ENCODE data around the gene APAF1.
A peak's percentile ranks its signal among the peaks of the same experiment; 100 is the strongest.

Gene APAF1

DNA sequence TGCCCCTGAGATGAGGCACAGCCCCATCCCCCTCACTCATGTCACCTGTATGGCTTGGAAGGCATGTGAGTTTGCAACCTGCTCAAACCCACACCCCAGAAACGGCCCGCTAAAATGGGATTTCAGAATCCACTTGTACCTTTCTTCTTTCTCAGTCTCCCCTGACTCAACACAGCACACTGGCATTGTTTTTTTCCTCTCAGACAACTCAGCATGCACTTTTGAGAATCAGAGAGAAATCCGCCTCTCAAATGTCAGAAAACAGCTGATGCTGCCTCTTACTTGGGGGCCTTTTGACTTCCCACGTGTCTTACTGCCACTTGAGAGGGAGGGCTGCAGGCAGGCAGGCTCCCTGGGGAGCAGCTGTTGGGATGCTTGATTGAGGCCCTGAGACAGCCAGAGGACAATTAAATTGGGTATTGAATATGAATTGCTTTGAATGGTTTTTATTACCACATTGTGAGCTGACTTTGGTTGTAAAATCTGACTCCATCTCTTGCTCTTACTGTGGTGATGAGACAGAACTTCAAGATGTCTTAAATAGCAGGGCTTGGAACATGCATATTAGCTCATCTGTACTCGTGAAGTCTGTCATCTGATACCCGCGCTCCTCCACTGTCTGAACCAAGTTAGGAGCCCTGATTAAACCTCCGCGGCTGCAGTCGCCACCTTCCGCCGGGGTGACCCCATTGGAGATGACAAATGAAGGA lies 96.6 kb downstream of the APAF1 start:
- in situ Hi-C loops (cut with HindIII; ENCODE audit: low sequenced_read_pairs) = loop anchor here (25.0 kb wide), 1 partner anchor 196 kb away; no protein-coding TSS in a partner anchor
- no peak for DNase-seq (ENCODE audit: low read depth)
- TF ChIP-seq, protein P1, sequence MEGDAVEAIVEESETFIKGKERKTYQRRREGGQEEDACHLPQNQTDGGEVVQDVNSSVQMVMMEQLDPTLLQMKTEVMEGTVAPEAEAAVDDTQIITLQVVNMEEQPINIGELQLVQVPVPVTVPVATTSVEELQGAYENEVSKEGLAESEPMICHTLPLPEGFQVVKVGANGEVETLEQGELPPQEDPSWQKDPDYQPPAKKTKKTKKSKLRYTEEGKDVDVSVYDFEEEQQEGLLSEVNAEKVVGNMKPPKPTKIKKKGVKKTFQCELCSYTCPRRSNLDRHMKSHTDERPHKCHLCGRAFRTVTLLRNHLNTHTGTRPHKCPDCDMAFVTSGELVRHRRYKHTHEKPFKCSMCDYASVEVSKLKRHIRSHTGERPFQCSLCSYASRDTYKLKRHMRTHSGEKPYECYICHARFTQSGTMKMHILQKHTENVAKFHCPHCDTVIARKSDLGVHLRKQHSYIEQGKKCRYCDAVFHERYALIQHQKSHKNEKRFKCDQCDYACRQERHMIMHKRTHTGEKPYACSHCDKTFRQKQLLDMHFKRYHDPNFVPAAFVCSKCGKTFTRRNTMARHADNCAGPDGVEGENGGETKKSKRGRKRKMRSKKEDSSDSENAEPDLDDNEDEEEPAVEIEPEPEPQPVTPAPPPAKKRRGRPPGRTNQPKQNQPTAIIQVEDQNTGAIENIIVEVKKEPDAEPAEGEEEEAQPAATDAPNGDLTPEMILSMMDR (IDR thresholded peaks at IDR 0.05; ENCODE audit: low read depth, low read length, missing control alignments) = no peak

DNA sequence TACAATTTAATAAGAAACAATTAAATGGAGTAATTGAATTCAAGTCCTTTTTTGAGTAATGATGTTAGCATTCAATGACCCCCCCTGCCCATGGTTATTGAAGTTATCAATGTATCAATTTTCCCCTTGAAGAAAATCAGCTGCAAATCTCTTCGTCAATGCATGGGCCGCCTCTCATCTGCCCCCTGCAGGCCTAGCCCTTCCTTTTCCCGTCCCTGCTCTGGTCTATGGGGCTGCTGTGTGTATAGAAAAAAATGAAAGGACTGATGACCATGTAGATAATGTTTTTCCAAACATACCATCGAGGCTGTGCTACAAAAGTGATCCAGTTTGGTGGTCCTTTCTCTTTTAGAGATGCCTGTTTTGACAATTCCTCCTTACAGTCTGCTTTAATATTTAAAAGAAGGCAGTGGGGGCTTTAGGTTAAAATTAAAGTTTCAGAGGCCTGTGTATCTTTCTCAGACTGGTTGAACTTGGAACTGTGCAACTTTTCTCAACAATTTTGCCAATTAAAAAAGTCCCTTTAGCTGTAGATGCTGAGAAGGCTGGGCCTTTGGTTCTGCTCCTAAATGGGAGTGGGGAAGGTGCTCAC lies 98.4 kb downstream of the APAF1 start:
- TF ChIP-seq, protein P1 (IDR thresholded peaks at IDR 0.05; ENCODE audit: low read depth, low read length, missing control alignments) = peak; percentile 74
- no peak for DNase-seq (ENCODE audit: low read depth)
- in situ Hi-C loops (cut with HindIII; ENCODE audit: low sequenced_read_pairs) = loop anchor here (25.0 kb wide), 1 partner anchor 194 kb away; no protein-coding TSS in a partner anchor
- H3K4me3 ChIP-seq (ENCODE audit: low read depth, low read length) = no peak overlapping the region

More for the DNA sequence above, 96.6 kb downstream of the APAF1 start:
- H3K4me3 ChIP-seq (ENCODE audit: low read depth, low read length) = no peak overlapping the region

DNA sequence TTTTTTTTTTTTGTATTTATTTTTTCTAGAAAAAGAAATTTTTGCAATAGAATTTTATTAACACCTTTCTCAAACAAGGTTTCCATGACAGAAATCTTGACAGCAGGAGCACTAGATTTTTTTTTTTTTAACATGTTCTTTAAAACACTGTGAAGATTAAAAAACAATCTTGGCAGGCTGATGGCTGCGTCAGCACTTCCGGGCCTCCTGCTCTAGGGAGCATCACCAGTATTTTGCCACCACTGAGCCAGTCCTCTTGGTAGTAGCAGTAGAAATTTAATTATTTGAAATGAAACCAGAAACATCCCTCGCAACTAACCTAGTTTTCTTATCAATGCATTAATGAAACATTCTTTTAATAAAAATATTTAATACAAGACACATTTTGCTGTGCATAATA lies 99.6 kb downstream of the APAF1 start:
- DNase-seq (ENCODE audit: low read depth) = no peak
- H3K4me3 ChIP-seq (ENCODE audit: low read depth, low read length) = no peak overlapping the region
- TF ChIP-seq, protein P1 (IDR thresholded peaks at IDR 0.05; ENCODE audit: low read depth, low read length, missing control alignments) = no peak
- in situ Hi-C loops (cut with HindIII; ENCODE audit: low sequenced_read_pairs) = loop anchor here (25.0 kb wide), 1 partner anchor 193 kb away; no protein-coding TSS in a partner anchor

DNA sequence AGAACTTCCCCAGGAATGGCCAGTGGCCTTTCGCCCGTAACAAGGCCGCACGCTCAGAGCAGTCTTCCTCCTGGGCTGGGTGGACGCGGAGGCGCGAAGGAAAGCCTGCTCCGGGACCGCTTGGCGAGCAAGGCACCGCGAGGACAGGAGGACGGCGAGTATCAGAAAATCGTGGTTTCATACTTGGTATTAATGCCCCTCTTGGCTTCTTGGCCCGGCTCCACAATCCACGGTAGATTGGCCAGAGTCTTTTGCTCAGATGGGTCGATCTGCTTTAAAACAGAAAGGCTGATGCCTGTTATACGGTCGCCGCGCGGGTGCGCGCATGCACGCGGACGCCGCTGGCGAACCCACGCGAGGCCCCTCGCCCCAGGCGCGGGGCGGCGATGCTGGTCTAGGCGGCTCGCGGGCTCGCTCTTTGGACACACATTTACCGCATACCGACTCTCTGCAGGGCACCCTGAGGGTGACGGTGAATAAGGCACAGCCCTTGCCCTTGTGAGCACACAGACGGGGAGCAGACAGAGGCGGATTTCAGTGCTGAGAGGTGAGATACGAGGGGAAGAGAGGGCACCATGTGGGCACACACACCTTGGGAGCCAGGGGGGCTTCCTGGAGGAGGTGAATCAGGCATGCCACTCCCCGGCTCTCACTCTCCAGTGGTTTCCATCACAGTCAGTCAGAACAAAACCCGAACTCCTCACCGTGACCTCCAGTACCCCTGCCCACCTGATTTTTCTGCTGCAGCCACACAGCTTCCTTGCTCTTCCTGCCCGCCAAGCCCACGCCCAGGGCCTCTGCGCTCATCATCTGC lies 100.7 kb downstream of the APAF1 start:
- in situ Hi-C loops (cut with HindIII; ENCODE audit: low sequenced_read_pairs) = loop anchor here (25.0 kb wide), 1 partner anchor 192 kb away; no protein-coding TSS in a partner anchor
- TF ChIP-seq, protein P1 (IDR thresholded peaks at IDR 0.05; ENCODE audit: low read depth, low read length, missing control alignments) = no peak
- H3K4me3 ChIP-seq (ENCODE audit: low read depth, low read length) = peak overlapping the region; percentile 25
- no peak for DNase-seq (ENCODE audit: low read depth)

DNA sequence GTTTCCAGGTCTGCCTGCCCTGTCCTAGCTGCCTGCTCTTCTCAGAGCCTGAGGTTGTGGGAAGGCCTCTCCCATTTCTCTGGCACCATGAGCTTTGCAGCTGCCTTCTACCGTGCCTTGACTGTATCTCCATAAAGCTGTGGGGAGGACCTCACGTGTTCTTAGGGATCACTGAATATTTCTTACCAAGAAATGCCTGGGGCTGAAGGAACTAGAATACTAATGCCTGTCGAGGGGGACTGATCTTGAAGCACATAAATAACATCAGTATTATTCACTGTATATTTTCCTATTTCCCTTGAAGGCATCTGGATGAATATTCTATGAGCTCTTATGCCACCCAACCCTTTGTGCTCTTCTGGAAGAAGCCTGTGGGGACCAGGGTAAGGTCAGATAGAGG lies 103.4 kb downstream of the APAF1 start:
- no peak for DNase-seq (ENCODE audit: low read depth)
- in situ Hi-C loops (cut with HindIII; ENCODE audit: low sequenced_read_pairs) = loop anchor here (25.0 kb wide), 1 partner anchor 189 kb away; no protein-coding TSS in a partner anchor
- no peak overlapping the region for H3K4me3 ChIP-seq (ENCODE audit: low read depth, low read length)
- TF ChIP-seq, protein P1 (IDR thresholded peaks at IDR 0.05; ENCODE audit: low read depth, low read length, missing control alignments) = no peak

DNA sequence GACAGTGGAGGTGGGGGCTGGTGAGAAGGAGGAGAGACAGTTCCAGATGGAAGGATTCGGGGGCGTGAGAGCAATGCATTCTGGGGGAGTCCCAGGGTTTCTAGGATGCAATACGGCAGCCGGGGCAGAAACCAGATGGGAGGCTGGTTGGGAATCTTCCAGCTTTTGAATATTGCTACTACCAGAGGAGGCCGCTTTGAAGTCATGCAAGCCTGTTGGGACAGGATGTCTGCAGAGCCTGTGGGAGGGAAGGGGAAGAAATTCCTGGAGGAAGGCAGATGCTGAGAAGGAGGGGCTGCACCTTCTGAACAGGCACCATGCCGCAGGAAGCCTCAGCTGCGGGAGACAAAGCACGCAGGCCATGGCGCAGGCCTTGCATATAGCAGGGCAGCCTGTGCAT lies 105.4 kb downstream of the APAF1 start:
- H3K4me3 ChIP-seq (ENCODE audit: low read depth, low read length) = no peak overlapping the region
- DNase-seq (ENCODE audit: low read depth) = no peak
- in situ Hi-C loops (cut with HindIII; ENCODE audit: low sequenced_read_pairs) = no loop called here
- TF ChIP-seq, protein P1 (IDR thresholded peaks at IDR 0.05; ENCODE audit: low read depth, low read length, missing control alignments) = no peak

Measured in astrocyte of the cerebellum (primary cell).